ENCODE measurements around the gene NBEAL2.
A peak's percentile ranks its signal among the peaks of the same experiment; 100 is the strongest.
"Not testable (repeated sequence)": the region's sequence is repeated elsewhere in the genome, so short reads cannot be mapped to it uniquely, and the experiment has no call there.

The NBEAL2 gene

DNA sequence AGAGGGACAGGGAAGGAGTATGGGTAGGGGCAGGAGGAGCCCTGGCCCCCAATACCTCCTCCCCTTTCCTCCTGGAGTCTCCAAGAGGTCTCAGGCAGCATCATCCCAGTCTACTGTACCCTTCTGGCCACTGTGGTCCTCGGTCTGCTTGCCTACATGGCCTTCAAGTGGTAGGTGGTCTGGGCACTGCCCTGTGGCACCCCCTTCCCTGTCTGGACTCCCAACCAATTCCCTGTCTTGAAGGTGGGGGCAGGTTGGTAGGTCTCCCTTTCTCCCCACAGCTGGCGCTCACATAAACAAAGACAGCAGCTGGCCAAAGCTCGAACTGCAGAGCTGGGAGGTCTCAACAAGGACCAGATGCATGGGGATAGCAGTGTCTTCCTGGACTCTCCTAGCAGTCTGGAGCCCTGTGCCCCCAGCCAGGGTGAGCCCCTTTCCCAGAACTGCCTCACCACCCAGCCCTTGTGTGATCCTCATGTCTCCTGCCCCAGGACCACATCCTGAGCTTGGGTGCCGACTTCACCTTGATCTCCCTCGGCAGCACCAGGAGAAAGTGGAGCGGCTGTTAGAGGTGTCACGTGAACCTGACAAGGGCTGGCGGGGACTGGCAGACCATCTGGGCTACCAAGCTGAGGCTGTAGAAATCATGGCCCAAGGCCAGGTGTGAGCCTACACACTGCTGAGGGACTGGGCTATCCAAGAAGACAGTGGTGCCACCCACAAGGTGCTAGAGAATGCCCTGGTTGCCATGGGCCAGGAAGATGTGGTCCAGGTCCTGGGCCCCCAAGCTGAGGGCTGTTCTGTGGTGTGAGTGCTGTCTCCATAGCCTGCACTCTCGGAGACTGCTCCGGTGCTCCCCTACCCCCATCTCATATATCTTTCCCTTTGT, 33.1 kb downstream of the NBEAL2 start:
- DNase-seq (ENCODE audit: low spot score): no peak

DNA sequence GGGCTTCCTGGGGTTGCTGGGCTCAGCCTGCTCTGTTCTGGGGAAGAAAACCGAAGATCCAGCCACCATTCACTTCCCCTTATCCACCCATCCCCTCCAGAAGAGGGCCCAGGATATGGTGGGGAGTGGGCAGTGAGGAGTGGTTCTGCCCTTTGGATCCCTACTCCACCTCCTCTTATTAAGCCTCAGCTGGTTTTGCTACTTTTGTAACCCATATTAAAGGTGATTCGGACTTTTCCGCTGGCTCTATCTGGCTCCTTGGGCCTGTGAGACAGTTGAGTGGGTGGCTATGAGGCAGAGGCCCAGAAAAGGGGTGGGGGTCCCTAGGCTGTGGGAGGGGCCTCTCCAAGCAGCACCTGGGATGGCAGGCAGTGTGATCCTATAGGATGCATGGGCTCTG, 33.8 kb downstream of the NBEAL2 start:
- DNase-seq (ENCODE audit: low spot score): no peak

DNA sequence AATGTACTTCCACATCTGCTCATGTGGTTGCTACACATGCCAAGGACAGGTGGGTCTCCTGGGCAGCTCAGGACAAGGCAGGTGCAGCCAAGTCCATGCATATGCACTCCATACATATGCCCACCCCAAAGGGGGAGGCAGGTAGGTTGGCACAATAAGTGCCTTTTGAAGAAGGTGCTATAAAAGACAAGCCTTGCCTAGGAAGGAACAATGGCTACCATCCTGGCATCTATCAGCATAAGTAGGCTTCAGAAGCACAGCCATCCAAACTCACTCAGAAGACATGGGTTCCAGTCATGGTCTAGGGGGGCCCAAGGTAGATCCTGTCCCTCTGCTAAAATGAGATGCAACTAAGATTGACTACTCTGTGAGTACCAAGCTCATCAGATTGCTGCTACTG, 34.6 kb downstream of the NBEAL2 start:
- no peak for DNase-seq (ENCODE audit: low spot score)

DNA sequence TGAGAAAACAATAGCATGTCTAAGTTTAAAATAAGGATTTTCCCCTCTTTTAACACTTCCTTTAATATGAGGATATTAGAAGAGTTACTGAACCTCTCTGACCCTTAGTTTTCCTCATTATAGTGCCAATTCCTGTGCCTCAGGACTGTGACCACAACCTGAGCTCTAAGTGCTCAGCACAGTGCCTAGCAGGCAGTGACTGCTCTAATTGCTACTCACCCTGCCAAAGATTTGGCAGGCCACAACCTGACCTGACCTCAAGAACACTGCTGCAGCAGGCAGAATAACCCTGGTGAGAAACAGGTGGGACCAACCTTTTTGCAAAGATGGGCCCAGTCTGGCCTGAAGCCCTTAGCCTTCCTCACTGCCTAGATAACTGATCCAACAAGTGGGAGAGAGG, 35.7 kb downstream of the NBEAL2 start:
- DNase-seq (ENCODE audit: low spot score): no peak

DNA sequence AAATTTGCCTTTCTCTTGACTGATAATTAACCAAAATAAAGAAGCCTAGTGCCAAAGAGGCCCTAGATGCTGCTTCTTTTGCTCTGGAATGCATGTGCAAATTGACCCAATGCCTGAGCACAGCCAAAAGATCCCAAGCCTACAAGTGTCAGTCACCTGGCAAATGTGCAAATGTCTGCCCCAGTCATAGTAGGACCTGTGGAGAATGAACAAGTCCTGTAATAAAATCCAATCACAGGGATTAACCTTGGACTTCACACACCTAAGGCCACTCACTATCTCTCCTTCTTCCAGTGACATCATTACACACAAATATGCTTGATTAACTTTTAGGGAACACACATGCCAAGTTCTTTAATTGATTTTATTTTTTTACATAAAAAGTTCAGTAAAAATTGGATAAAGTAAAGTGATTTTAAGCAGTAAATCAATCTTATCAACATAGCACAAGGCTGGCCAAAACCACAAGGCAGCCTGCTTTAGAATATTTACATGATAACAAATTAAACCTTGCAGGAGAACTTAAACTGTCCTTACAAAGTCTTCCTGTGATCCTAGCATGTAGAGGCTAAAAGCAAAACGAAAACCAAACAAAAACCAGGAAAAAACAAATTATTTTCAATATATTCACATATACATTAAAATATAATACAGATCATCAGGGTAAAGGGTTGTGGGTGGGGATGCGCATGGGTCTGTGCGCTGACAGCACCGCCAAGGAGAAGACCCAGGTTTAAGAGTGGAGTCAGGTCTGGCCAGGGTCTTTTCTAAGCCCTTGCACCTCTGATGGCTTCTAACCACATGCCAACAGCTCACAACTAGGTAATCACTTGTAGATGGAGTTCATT, 36.8 kb downstream of the NBEAL2 start:
- DNase-seq (ENCODE audit: low spot score): no peak

DNA sequence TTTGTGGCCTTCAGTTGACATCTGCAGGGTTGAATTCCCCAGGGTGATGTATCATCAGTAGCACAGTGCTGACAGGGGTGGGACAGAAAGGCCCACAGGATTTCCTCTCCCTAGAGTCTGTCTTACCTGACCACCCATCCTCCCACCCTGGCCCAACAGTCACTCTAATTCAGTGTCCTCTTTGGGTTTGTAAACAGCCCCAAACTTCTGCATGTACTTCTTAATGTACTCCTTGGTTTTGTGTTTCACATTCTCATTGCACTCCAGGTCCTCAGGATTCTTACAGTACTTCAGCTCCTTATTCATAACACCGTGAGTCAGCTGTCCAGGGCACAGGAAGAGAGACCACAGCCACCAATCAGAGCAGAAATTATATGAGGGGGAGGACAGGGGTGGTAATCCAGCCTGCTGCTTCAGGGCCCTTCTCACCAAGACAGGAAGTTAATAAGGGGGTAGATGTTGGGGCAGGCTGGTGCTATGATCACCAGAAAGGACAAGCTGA, 37.5 kb downstream of the NBEAL2 start:
- peak; percentile 88 for DNase-seq (ENCODE audit: low spot score)

DNA sequence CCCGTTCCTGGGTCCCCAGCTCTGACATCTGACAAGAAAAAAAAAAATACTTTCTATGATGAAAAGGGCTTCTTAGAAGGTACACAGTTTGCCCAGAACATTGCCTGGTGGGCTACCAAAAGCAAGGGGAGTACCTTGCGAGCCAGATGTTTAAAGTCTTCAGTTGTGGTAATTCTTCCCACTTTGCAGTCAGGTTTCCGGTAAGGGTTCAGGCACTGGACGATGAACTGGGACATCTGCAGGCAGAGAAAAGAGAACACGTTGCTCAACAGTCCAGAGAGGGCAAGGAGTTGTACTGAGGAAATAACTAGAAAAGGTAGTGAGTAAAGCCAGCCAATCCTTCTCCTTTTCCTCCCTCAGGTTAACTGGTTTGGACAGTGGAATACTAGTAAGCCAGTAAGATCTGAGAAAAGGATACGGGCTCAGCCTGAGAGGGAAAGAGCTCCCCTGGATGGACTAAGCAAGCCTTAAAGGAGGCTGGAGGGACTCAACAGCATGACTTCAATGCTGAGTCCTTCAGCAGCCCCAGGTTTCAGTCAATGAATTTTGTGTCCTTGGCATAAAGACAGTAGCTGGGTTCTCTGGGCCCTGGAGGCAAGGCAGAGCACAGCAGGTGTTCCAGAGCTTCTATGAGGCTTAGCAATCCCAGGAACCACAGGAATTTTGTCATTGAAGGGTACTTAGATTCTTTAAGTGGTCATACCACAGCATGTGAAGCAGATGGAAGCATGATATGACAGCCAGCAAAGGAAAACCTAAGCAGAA, 38.2 kb downstream of the NBEAL2 start:
- peak; percentile 35 for DNase-seq (ENCODE audit: low spot score)

DNA sequence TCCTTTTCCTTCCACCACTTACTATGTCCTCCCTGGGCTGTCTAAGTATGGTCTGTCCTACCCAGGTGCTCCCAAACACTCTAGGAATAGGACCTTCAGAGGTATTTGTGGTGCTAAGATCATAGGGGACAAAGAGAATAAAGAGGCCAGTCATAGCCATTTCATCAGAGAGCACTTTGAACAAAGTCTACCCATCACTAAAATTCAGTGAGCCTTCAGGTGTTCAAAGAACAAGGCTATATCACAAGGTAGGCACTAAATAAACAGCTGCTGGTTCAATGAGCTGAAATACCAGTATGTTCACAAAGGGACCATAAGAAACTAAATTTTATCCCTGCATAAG, 38.8 kb downstream of the NBEAL2 start:
- no peak for DNase-seq (ENCODE audit: low spot score)

DNA sequence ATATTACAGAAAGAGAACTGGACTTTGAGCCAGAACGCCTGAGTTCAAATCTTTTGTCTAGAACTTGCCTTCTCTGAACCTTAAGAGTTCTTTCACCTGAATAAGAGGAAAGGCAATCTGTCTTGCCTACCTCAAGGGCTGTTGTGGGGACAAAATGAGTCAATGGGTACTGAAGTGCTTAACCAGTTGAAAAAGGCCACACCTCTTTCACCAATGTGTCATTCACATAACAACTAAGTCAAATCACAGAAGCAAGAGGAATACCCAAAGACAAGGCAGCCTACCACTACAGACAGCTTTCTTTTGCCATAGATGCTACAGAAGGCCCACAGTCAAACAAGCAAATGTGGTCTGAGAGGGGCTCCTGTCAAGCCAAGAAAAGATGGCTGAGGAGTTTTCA, 39.7 kb downstream of the NBEAL2 start:
- peak; percentile 82 for DNase-seq (ENCODE audit: low spot score)

DNA sequence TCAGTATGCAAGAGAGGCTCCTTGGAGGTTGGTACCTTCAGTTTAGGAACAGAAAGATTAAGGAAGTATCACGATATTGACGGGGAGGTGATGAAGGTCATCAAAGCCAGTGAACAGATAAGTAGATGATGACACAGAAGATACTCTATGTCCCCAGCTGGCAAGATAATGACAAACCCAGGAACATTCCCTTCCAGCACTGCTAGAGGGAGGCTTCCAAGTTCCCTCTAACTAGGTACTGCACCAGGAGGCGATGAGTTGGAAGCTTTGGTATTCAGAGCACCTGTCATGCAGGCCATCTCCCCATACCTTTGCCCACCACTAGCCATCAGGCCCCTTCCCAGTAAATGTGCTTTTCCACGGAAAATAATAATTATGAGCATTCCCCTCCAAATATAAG, 40.8 kb downstream of the NBEAL2 start:
- DNase-seq (ENCODE audit: low spot score): no peak

DNA sequence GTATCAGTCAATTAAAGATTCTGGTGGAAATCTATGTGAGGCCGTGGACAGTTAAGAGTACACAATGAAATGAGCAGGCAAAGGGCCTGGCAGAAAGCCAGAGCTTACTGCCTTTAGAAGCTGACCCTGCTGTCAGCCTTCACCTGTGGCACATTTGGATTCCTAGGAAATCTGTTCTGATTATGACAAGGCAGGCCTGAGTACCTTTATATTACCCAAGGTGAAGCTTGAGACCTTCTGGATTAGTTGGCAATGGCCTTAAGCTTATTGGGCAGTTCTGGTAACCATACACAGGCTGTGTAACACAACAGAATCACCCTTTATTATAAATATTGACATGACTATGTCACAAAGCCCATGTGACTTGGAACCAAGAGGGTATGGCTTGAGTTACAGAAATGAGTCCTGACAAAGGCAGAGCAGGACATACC, 43.2 kb downstream of the NBEAL2 start:
- no peak for DNase-seq (ENCODE audit: low spot score)

DNA sequence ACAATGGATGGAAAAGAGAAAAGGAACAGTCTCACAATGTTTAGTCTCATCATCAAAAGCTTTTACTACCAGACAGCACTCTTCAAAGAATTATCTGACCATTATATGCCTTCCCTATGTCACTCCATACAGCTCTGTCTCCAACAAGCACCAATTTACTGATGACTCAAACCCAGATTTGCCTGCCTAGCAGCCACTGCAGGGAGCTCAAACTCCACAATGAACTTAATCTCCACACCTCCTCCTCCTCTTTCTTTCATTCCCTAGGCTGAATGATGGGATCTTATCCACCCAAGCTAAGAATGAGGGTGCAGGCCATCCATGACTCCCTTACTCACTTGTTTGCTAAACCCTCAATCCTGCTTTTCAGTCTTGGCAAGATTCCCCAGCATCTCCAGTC, 45.5 kb downstream of the NBEAL2 start:
- peak; percentile 22 for DNase-seq (ENCODE audit: low spot score)

DNA sequence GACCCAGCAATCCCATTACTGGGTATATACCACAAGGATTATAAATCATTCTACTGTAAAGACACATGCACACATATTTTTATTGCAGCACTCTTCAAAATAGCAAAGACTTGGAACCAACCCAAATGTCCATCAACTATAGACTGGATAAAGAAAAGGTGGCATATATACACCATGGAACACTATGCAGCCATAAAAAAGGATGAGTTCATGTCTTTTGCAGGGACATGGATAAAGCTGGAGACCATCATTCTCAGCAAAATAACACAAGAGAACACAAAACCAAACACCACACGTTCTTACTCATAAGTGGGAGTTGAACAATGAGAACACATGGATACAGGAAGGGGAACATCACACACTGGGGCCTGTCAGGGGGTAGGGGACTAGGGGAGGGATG, 47.0 kb downstream of the NBEAL2 start:
- DNase-seq (ENCODE audit: low spot score): not testable (repeated sequence)

DNA sequence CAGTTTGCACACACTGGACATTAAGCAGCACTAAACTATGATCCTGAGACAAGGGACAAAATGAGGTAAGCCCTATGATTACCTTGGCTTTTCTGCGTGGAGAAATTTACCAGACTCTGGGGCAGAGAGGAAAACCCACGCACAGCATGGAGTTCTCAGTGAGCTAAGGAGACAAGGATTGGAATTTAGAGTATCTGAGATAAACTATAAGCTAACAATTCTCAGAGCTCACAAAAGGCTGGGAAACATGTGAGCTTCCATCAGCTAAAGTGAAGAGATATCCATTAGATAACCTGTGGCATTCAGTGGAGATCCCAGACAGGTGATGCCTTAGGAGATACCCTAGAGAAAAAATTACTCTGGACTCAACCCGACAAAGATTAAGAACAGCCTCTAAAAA, 48.7 kb downstream of the NBEAL2 start:
- no peak for DNase-seq (ENCODE audit: low spot score)

DNA sequence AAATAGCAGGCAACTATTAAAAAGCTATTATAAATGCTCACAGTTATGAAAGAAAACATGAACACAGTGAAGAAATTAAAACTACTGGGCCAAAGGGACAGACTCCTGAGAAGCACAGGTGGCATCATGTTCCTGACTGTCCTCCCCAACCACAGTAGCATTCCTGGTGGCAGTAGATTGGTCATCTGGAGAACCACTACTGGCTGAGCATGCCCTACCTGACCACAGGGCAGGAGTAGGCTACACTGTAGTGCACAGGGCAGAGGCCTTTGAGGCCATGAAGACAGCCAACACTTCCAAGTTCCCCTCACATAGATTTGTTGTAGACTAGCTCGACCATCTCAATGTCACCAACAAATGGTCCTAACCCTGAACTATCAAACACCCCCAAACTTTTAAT, 49.2 kb downstream of the NBEAL2 start:
- no peak for DNase-seq (ENCODE audit: low spot score)

DNA sequence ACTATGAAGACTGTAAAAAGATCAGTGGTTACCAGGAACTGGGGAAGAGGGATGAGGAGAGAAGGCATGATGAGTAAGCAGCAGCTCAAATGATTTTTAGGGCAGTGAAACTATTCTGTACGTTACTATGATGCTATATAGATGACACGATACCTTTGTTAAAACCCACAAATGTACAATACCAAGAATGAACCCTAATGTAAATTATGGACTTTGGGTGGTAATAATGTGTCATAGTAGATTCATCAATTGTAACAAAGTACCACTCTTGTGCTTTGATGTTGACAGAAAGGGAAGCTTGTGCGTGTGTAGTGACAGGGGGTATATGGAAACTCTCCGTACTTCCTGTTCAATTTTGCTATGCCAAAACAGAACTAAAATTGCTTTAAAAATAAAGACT, 51.6 kb downstream of the NBEAL2 start:
- DNase-seq (ENCODE audit: low spot score): not testable (repeated sequence)

DNA sequence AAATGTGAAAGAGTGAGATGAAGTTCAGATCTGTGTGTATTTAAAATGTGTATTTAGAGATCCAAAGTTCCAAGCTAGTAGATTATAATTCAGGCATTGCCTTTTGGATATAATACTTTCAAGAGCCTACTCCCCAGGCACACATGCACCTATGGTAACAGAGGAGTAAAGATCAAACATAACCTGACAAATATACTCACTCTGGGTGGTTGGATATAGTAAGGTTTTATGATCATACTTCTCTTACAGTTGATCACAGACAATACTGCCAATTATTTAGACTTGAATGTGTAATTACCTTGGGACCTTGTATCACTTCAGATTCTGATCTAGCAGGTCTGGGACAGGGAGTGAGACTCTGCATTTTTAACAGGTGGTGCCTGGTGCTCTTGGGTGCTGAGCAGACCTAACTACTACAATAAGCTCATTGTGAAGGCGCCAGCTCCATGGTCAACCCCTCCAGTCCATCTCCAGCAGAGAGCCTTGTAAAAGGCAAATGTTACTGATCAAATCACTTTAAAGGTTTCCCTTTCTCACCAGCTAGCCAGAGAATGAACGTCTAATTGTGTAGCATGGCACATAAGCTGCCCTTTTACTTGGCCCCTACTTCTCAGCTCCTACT, 55.5 kb downstream of the NBEAL2 start:
- no peak for DNase-seq (ENCODE audit: low spot score)

DNA sequence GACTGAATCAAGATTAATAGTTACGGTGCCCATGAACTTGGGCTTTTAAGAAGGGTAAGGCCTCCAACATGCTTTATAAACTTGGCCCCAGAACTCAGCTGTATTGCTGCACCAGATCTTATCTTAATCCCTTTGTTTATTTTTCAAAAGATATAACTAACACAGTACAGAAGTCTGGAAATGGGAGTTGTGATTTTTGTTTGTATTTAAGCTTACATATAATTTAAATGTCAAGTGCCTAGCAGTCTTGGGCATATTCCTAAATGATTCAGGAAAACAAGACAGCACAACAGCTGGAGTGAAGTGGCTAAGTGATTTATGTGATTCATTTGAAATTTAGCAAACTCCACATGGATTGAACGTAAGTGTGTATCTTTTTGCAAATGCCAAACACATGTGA, 56.2 kb downstream of the NBEAL2 start:
- no peak for DNase-seq (ENCODE audit: low spot score)

DNA sequence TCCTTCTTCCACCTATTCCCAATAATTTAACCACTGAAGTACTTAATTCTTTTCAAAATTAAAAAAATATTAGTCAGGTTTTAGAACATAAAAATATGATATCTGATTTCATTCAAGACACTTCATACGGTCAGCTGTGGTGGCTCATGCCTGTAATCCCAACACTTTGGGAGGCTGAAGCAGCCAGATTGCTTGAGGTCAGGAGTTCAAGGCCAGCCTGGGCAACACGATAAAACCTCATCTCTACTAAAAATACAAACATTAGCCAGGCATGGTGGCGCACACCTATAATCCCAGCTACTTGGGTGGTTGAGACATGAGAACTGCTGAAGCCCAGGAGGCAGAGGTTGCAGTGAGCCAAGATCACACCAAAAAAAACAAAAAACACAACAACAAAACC, 56.7 kb downstream of the NBEAL2 start:
- no peak for DNase-seq (ENCODE audit: low spot score)

DNA sequence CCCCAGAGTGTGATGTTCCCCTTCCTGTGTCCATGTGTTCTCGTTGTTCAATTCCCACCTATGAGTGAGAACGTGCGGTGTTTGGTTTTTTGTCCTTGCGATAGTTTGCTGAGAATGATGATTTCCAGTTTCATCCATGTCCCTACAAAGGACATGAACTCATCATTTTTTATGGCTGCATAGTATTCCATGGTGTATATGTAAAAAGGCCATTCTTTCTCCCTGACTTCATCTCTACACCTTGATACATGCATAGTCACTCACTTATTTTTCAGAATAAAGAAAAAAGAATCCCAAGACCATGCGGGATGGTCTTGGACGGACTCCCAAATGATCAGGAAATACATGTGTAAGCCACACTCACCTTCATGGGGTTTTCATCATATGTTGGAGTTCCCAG, 57.8 kb downstream of the NBEAL2 start:
- DNase-seq (ENCODE audit: low spot score): not testable (repeated sequence)

DNA sequence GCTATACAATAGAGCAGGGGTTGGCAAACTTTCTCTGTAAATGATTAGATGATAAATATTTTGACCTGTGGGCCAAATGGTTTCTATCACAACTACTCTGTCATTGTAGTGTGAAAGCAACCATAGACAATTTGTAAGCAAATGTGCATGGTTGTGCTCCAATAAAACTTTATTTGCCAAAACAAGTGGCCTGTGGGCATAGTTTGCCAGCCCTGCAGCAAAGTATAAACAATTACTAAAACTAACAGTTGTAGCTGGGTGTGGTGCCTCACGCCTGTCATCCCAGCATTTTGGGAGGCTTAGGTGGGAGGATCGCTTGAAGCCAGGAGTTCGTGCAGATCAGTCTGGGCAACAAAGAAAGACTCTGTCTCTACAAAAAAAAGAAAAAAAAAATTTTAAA, 61.6 kb downstream of the NBEAL2 start:
- DNase-seq (ENCODE audit: low spot score): no peak

DNA sequence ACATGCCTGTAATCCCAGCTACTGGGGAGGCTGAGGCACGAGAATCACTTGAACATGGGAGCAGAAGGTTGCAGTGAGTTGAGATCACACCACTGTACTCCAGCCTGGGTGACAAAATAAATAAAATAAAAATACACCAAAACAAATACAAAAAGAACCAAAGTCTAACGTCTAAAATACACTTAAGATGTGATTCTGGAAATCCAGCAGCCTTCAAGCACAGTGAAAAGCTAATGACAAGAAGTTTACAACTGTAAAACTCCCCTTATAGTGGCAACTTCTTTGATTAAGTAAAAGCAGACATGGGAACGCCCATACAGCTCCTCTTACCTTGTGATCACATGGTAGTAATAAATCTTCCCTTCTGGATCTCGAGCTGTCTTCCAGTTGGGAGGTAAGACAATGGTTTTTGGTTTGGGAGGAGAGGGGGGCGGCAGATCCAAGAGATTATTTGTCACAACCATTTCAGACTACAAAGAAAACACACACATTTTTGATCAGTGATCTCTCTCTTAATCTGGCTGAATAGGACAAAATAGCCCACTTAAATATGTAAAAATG, 62.8 kb downstream of the NBEAL2 start:
- DNase-seq (ENCODE audit: low spot score): no peak

Measured in kidney tubule cell (primary cell).